Measurements from ENCODE around the gene NOS1AP. TPM values are rescaled to one million over a fixed set of nuclear protein-coding genes. Genes with fewer than 3 reads are reported as not detected.

NOS1AP gene
- total and polyA plus RNA-seq, 2 donors (not counting 3 experiments of a cell fraction or from before 2014, with no cell fraction given) = 1.3 to 5.4 TPM

DNA sequence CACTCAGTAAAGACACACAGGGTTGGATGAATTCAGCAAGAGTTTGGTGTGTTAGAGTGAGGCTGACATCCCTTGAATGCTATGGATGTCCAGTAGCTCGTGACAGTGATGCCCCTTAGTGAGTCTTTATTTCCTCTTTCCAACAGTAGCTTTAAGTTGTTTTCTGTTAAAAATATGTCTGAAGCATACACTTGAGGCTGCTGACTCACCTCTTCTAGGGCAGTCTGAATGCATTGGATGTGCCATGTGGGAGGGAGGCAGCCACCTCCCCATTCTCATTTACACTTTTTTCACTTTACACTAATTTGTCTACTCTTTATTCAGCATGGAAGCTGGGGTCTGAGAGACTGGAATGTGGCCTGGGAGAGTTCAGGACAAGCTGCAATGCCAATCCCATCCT lies 17.6 kb downstream of the NOS1AP start:
- BruUV-seq (replicated peaks) = no TSS peak
- CTCF ChIA-PET = interaction anchor here (0.6 to 0.8 kb wide), 2 partner anchors 10 to 143 kb away, joined by 3 read pairs; no protein-coding TSS in a partner anchor
- peak; percentile 78 for FAIRE-seq
- Histone ChIP-seq H3K27me3 (ENCODE audit: control insufficient read depth in 2 of 2, insufficient read depth in 2 of 2, low read length in 2 of 2) (no peaks in the 10 kb centered on the region), H3K9me3 (replicated peaks; ENCODE audit: control insufficient read depth, insufficient read depth, low read length) (no peaks in the 10 kb centered on the region), H3K9ac (replicated peaks; ENCODE audit: extremely low read depth, insufficient read depth, low read length) (no peak overlapping the region), H3K4me3 (replicated peaks in 1 of 3; ENCODE audit: insufficient read depth in 1 of 3, low read depth in 1 of 3, low read length in 3 of 3) (no peak overlapping the region), H3K4me1 (ENCODE audit: control insufficient read depth, extremely low read depth, insufficient read depth, low read length) (peaks cover 21% of the 10 kb centered on the region), H3K79me2 (ENCODE audit: control insufficient read depth, insufficient read depth, low read length) (no peaks in the 10 kb centered on the region), H4K20me1 (replicated peaks; ENCODE audit: control insufficient read depth, extremely low read depth, insufficient read depth, low read length) (no peaks in the 10 kb centered on the region), H2AFZ (ENCODE audit: low read depth, low read length) (no peak overlapping the region), H3K36me3 (ENCODE audit: control insufficient read depth in 2 of 2, extremely low read depth in 1 of 2, insufficient read depth in 2 of 2, low read length in 2 of 2) (no peaks in the 10 kb centered on the region), H3K9me1 (replicated peaks; ENCODE audit: control insufficient read depth, extremely low read depth, insufficient read depth, low read length) (no peaks in the 10 kb centered on the region), H3K27ac (ENCODE audit: insufficient read depth, low read depth, low read length) (no peak overlapping the region), H3K4me2 (ENCODE audit: insufficient read depth, low read length) (no peak overlapping the region)
- DNase-seq (ENCODE audit: low read depth, low spot score) = peak; percentile 22
- POLR2A ChIA-PET = no interaction called here
- intact Hi-C loops (cut with micrococcal nuclease) (no loop called here), dilution Hi-C loops (cut with MboI; ENCODE audit: extremely low pct_ligation_motif_present, low sequenced_read_pairs) (no loop called here)
- TF ChIP-seq, protein P1, sequence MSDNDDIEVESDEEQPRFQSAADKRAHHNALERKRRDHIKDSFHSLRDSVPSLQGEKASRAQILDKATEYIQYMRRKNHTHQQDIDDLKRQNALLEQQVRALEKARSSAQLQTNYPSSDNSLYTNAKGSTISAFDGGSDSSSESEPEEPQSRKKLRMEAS (IDR thresholded peaks at IDR 0.05; ENCODE audit: insufficient read depth, insufficient read length) = no peak
- peak; percentile 65 for TF ChIP-seq FOS (IDR thresholded peaks at IDR 0.05; ENCODE audit: borderline replicate concordance, insufficient read depth, low read length)

- TF ChIP-seq MYC (IDR thresholded peaks at IDR 0.05; ENCODE audit: low read depth, low read length) = no peak
- no peak for TF ChIP-seq FOS (IDR thresholded peaks at IDR 0.05; ENCODE audit: borderline replicate concordance, insufficient read depth, low read length)
- TF ChIP-seq EZH2 (IDR thresholded peaks at IDR 0.05; ENCODE audit: borderline replicate concordance, low read depth, low read length, severe bottlenecking) = no peak
- no peak for TF ChIP-seq GATA2 (IDR thresholded peaks at IDR 0.05; ENCODE audit: insufficient read depth, insufficient read length, low read depth, low read length)
- TF ChIP-seq, protein P1 (IDR thresholded peaks at IDR 0.05; ENCODE audit: insufficient read depth, insufficient read length) = no peak
- TF ChIP-seq, protein P2, sequence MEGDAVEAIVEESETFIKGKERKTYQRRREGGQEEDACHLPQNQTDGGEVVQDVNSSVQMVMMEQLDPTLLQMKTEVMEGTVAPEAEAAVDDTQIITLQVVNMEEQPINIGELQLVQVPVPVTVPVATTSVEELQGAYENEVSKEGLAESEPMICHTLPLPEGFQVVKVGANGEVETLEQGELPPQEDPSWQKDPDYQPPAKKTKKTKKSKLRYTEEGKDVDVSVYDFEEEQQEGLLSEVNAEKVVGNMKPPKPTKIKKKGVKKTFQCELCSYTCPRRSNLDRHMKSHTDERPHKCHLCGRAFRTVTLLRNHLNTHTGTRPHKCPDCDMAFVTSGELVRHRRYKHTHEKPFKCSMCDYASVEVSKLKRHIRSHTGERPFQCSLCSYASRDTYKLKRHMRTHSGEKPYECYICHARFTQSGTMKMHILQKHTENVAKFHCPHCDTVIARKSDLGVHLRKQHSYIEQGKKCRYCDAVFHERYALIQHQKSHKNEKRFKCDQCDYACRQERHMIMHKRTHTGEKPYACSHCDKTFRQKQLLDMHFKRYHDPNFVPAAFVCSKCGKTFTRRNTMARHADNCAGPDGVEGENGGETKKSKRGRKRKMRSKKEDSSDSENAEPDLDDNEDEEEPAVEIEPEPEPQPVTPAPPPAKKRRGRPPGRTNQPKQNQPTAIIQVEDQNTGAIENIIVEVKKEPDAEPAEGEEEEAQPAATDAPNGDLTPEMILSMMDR (IDR thresholded peaks at IDR 0.05; ENCODE audit: extremely low read depth in 1 of 2, insufficient read depth in 1 of 2, low read depth in 1 of 2, low read length in 2 of 2) = no peak
- no peak for TF ChIP-seq POLR2A (IDR thresholded peaks at IDR 0.05; ENCODE audit: low read depth, low read length)
- Histone ChIP-seq H2AFZ (ENCODE audit: low read depth, low read length) (no peak overlapping the region), H3K4me2 (ENCODE audit: insufficient read depth, low read length) (no peak overlapping the region), H3K4me1 (ENCODE audit: control insufficient read depth, extremely low read depth, insufficient read depth, low read length) (peaks cover 21% of the 10 kb centered on the region), H3K27ac (ENCODE audit: insufficient read depth, low read depth, low read length) (no peak overlapping the region), H3K9me1 (replicated peaks; ENCODE audit: control insufficient read depth, extremely low read depth, insufficient read depth, low read length) (no peaks in the 10 kb centered on the region), H3K27me3 (ENCODE audit: control insufficient read depth in 2 of 2, insufficient read depth in 2 of 2, low read length in 2 of 2) (no peaks in the 10 kb centered on the region), H3K79me2 (ENCODE audit: control insufficient read depth, insufficient read depth, low read length) (no peaks in the 10 kb centered on the region), H3K9me3 (replicated peaks; ENCODE audit: control insufficient read depth, insufficient read depth, low read length) (no peaks in the 10 kb centered on the region), H3K4me3 (replicated peaks in 1 of 3; ENCODE audit: insufficient read depth in 1 of 3, low read depth in 1 of 3, low read length in 3 of 3) (no peak overlapping the region), H4K20me1 (replicated peaks; ENCODE audit: control insufficient read depth, extremely low read depth, insufficient read depth, low read length) (no peaks in the 10 kb centered on the region), H3K9ac (replicated peaks; ENCODE audit: extremely low read depth, insufficient read depth, low read length) (no peak overlapping the region), H3K36me3 (ENCODE audit: control insufficient read depth in 2 of 2, extremely low read depth in 1 of 2, insufficient read depth in 2 of 2, low read length in 2 of 2) (no peaks in the 10 kb centered on the region)
- CTCF ChIA-PET = interaction anchor here (0.6 kb wide), 1 partner anchor 9 kb away, joined by 3 read pairs; no protein-coding TSS in a partner anchor
- no peak for FAIRE-seq
- DNase-seq (ENCODE audit: low read depth, low spot score) = no peak
- intact Hi-C loops (cut with micrococcal nuclease) (no loop called here), dilution Hi-C loops (cut with MboI; ENCODE audit: extremely low pct_ligation_motif_present, low sequenced_read_pairs) (no loop called here)
- POLR2A ChIA-PET = no interaction called here
- no TSS peak for BruUV-seq (replicated peaks)
These were observed 18.1 kb downstream of the NOS1AP start for GRCh38 chr1:162087574-162087973.
